HFF-Myc (cell line): ENCODE results near the gene SLC1A3.

Experiments used
- DNase-seq: peaks from one replicate; pipeline ENCODE4 v3.0.0-alpha.2; 2011; ENCODE audit warnings: low read depth; ENCODE audit errors: extremely low read depth
- H3K4me3 ChIP-seq: replicated peaks from 2 replicates; pipeline ENCODE4 v1.5.1; 2011; ENCODE audit warnings: low read depth, mild to moderate bottlenecking, control low read depth, low read length
- CTCF ChIP-seq: IDR thresholded peaks from 2 replicates; pipeline ENCODE4 v1.5.1; 2012; ENCODE audit warnings: mild to moderate bottlenecking, low read depth, low read length, control low read depth; ENCODE audit errors: missing control alignments

Gene SLC1A3

GRCh38 chr5:36660397-36661049 lies 54.1 kb downstream of the SLC1A3 start:
- no peak for TF ChIP-seq CTCF
- DNase-seq: no peak
- H3K4me3 ChIP-seq: no peak overlapping the region

- no peak for DNase-seq
- H3K4me3 ChIP-seq: no peak overlapping the region
- TF ChIP-seq CTCF: no peak
These were observed 55.2 kb downstream of the SLC1A3 start for GRCh38 chr5:36661456-36662220.

- DNase-seq: no peak
These were observed 56.0 kb downstream of the SLC1A3 start for GRCh38 chr5:36662291-36662851.

GRCh38 chr5:36664766-36665165 lies 58.4 kb downstream of the SLC1A3 start:
- no peak for TF ChIP-seq CTCF
- H3K4me3 ChIP-seq: no peak overlapping the region
- no peak for DNase-seq

More at GRCh38 chr5:36662291-36662851, 56.0 kb downstream of the SLC1A3 start:
- no peak overlapping the region for H3K4me3 ChIP-seq
- TF ChIP-seq CTCF: no peak

- TF ChIP-seq CTCF: no peak
- DNase-seq: no peak
- H3K4me3 ChIP-seq: no peak overlapping the region
These were observed 59.2 kb downstream of the SLC1A3 start for GRCh38 chr5:36665628-36666027.

- no peak for TF ChIP-seq CTCF
- no peak for DNase-seq
- H3K4me3 ChIP-seq: no peak overlapping the region
These were observed 59.9 kb downstream of the SLC1A3 start for GRCh38 chr5:36666274-36666673.
